Chondrocyte (in vitro differentiated cells): ENCODE results near the gene LDB2. TPM values are rescaled to one million over a fixed set of nuclear protein-coding genes. Genes with fewer than 3 reads are reported as not detected.

ENCODE experiments used
- DNase-seq: peaks from one replicate; pipeline ENCODE4 v3.0.0; 2021; ENCODE audit warnings: mixed read lengths, low spot score
- H3K27ac Mint-ChIP-seq: one replicate; pipeline ENCODE4 v1.8.0; 2021; ENCODE audit warnings: mild to moderate bottlenecking, moderate library complexity, mixed read lengths; ENCODE audit not compliant: unreplicated experiment
- H3K27me3 Mint-ChIP-seq: 2 replicates; pipeline ENCODE4 v1.8.0; 2021; ENCODE audit warnings: low read depth, mixed read lengths
- H3K36me3 Mint-ChIP-seq: 2 replicates; pipeline ENCODE4 v1.8.0; 2021; ENCODE audit warnings: low read depth, mixed read lengths
- H3K4me1 Mint-ChIP-seq: 2 replicates; pipeline ENCODE4 v1.8.0; 2021; ENCODE audit warnings: low read depth, mild to moderate bottlenecking, mixed read lengths
- H3K4me3 Mint-ChIP-seq: one replicate; pipeline ENCODE4 v1.8.0; 2021; ENCODE audit warnings: mild to moderate bottlenecking, moderate library complexity, mixed read lengths; ENCODE audit not compliant: unreplicated experiment
- H3K9me3 Mint-ChIP-seq: 2 replicates; pipeline ENCODE4 v1.8.0; 2021; ENCODE audit warnings: low read depth, mixed read lengths
- CTCF ChIP-seq: fragments of 200-600 bp; sonication (generic); IDR thresholded peaks from 2 replicates; pipeline ENCODE4 v1.5.0; 2021; ENCODE audit warnings: antibody characterized with exemption, mild to moderate bottlenecking, moderate library complexity
- total RNA-seq: library from RNA; stranded (reverse); gene quantifications from 3 replicates; pipeline ENCODE4 v1.2.1, GENCODE V29; 2021

The LDB2 gene
- total RNA-seq, 1 donor from 2014 or later, result 2.0 TPM

GRCh38 chr4:16745009-16745635, 153.3 kb downstream of the LDB2 start:
- no peaks in the 10 kb centered on the region for H3K9me3 Mint-ChIP-seq
- DNase-seq, result no peak
- no peaks in the 10 kb centered on the region for H3K4me1 Mint-ChIP-seq
- H3K36me3 Mint-ChIP-seq, result no peaks in the 10 kb centered on the region
- H3K4me3 Mint-ChIP-seq, result no peak overlapping the region
- H3K27ac Mint-ChIP-seq, result no peak overlapping the region
- no peaks in the 10 kb centered on the region for H3K27me3 Mint-ChIP-seq
- no peak for TF ChIP-seq CTCF

- Mint-ChIP-seq H3K27me3 (no peaks in the 10 kb centered on the region), H3K36me3 (no peaks in the 10 kb centered on the region), H3K9me3 (no peaks in the 10 kb centered on the region), H3K27ac (no peak overlapping the region), H3K4me1 (no peaks in the 10 kb centered on the region), H3K4me3 (no peak overlapping the region)
- TF ChIP-seq CTCF, result no peak
- DNase-seq, result no peak
Measured at GRCh38 chr4:16741287-16741686, 157.2 kb downstream of the LDB2 start.

DNA sequence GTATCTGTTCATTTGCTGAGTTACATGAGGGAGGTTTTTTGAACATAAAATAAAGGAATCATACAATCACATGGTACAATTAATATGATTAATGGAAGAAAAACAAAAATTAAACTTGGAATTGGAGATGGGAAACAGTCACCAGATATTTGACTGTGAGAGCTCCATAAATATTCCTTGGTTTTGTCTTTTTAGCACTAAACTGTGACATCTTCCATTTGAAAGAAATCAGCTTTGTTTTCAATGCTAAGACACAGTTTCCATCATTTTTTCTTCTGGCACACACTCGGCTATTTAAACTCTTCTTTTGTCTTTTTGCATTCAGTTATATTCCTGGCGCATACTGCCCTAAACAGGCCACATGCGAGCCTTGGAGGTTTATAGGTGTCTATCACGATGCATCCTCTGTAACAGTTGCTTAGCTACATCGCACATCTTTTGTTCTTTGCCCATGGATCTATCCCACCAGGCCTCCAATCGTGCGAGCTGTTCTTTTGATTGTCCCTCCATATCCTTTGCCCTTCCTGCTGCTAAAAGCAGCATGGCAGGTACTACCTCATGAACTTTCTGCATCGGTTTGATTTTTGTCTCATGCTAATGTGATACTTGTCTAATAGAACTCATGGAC, 158.3 kb downstream of the LDB2 start:
- Mint-ChIP-seq H3K9me3 (no peaks in the 10 kb centered on the region), H3K36me3 (no peaks in the 10 kb centered on the region), H3K27me3 (no peaks in the 10 kb centered on the region), H3K4me1 (no peaks in the 10 kb centered on the region), H3K4me3 (no peak overlapping the region), H3K27ac (no peak overlapping the region)
- no peak for DNase-seq
- no peak for TF ChIP-seq CTCF

- no peaks in the 10 kb centered on the region for H3K27me3 Mint-ChIP-seq
Measured at GRCh38 chr4:16738558-16738957, 159.9 kb downstream of the LDB2 start.

GRCh38 chr4:16733509-16733908, 164.9 kb downstream of the LDB2 start:
- H3K9me3 Mint-ChIP-seq, result no peaks in the 10 kb centered on the region
- peaks cover 3% of the 10 kb centered on the region for H3K4me1 Mint-ChIP-seq
- DNase-seq, result no peak
- TF ChIP-seq CTCF, result no peak
- H3K27me3 Mint-ChIP-seq, result no peaks in the 10 kb centered on the region
- H3K36me3 Mint-ChIP-seq, result no peaks in the 10 kb centered on the region
- H3K4me3 Mint-ChIP-seq, result no peak overlapping the region
- H3K27ac Mint-ChIP-seq, result no peak overlapping the region

More at GRCh38 chr4:16738558-16738957, 159.9 kb downstream of the LDB2 start:
- no peak for DNase-seq
- no peak for TF ChIP-seq CTCF
- Mint-ChIP-seq H3K27ac (no peak overlapping the region), H3K36me3 (no peaks in the 10 kb centered on the region), H3K9me3 (no peaks in the 10 kb centered on the region), H3K4me3 (no peak overlapping the region), H3K4me1 (no peaks in the 10 kb centered on the region)
